Hepatocyte (in vitro differentiated cells): Measurements from ENCODE around the gene KRT26.

Experiments used
- CTCF ChIP-seq: fragments of 200-600 bp; sonication (generic); IDR thresholded peaks from 2 replicates; pipeline ENCODE4 v1.5.1; 2016; ENCODE audit warnings: antibody characterized with exemption, mild to moderate bottlenecking; ENCODE audit not compliant: poor library complexity
- EZH2 ChIP-seq: fragments of 200-600 bp; sonication (generic); IDR thresholded peaks from 2 replicates; pipeline ENCODE4 v1.6.1; 2016; ENCODE audit warnings: antibody characterized with exemption, mild to moderate bottlenecking, borderline replicate concordance

GRCh38 chr17:40806131-40806530 lies 34.1 kb upstream of the KRT26 start:
- TF ChIP-seq CTCF (no peak), EZH2 (no peak)
